SK-N-MC (cell line): ENCODE data around the gene PLA2G4E.

Experiments used
- DNase-seq: peaks from one replicate; pipeline ENCODE4 v3.0.0-alpha.2; 2011; ENCODE audit warnings: low read depth, low spot score
- H3K27ac ChIP-seq: fragments of 200-600 bp; sonication (generic); 2 replicates; pipeline ENCODE4 v1.5.1; 2016; ENCODE audit warnings: mixed run types
- H3K36me3 ChIP-seq: fragments of 200-600 bp; sonication (generic); 2 replicates; pipeline ENCODE4 v1.6.1; 2017; ENCODE audit warnings: antibody characterized with exemption, low read length, mixed read lengths; ENCODE audit not compliant: insufficient read depth
- H3K4me3 ChIP-seq: fragments of 200-600 bp; sonication (generic); 2 replicates; pipeline ENCODE4 v1.5.1; 2016
- H3K9ac ChIP-seq: fragments of 200-600 bp; sonication (generic); 2 replicates; pipeline ENCODE4 v1.8.0; 2017; ENCODE audit warnings: mixed run types, mixed read lengths; ENCODE audit not compliant: insufficient read length
- H3K9me3 ChIP-seq: fragments of 200-600 bp; sonication (generic); 2 replicates; pipeline ENCODE4 v1.6.1; 2017; ENCODE audit warnings: low read depth, mild to moderate bottlenecking, antibody characterized with exemption, low read length, moderate library complexity, mixed read lengths
- EZH2 ChIP-seq: fragments of 200-600 bp; sonication (generic); IDR thresholded peaks from one replicate; pipeline ENCODE4 v1.6.1; 2017; ENCODE audit warnings: antibody characterized with exemption
- FOXP2 ChIP-seq: optimal IDR thresholded peaks from 2 replicates; pipeline ENCODE3; 2011; ENCODE audit warnings: mild to moderate bottlenecking, moderate library complexity; ENCODE audit not compliant: insufficient read depth; ENCODE audit errors: extremely low read length, control extremely low read depth
- POLR2AphosphoS5 ChIP-seq: IDR thresholded peaks from 2 replicates; pipeline ENCODE4 v1.6.1; 2012; ENCODE audit warnings: mild to moderate bottlenecking, low read depth, low read length, borderline replicate concordance

PLA2G4E gene

DNA sequence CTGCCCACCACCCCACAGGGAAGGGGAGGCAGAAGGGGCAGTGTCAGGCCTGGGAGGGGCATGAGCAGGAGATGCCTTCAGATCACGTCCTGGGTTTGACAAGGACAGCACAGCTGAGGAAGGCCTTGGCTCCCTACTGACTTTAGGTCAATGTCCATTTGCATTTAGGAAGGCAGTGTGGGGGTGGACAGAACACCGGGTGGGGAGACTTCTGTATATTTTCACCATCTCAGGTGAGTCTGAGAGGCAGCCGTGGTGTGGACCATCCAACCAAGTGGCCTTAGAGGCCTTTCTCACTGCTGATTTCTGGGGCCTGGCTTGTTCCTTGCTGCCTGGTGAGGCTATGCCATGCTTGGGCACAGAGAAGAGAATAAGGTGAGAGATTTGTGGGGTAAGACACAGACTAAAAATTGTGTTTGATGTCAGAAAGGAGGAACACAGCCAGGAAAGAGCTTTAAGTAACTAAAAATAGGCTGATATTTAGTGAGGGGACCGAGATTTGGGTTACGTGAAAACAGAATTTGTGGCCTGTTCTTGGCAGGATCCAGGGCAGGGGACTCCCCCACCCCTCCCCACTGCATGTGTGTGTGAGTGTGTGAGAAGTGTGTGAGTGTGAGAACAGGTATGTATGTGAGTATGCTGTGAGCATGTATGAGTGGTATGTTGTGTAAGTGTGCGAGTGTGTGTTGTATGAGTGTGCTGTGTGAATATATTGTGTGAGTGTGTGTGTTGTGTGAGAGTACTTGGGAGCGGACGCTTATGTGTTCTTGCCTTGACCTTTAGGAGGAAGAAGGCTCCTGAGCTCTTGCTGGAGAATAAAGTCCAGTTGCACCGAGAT, 11.8 kb upstream of the PLA2G4E start:
- no peak for TF ChIP-seq FOXP2
- TF ChIP-seq EZH2, result no peak
- TF ChIP-seq POLR2AphosphoS5, result no peak
- Histone ChIP-seq H3K4me3 (no peak overlapping the region), H3K27ac (no peak overlapping the region), H3K9ac (no peak overlapping the region), H3K9me3 (no peaks in the 10 kb centered on the region), H3K36me3 (no peaks in the 10 kb centered on the region)
- no peak for DNase-seq

DNA sequence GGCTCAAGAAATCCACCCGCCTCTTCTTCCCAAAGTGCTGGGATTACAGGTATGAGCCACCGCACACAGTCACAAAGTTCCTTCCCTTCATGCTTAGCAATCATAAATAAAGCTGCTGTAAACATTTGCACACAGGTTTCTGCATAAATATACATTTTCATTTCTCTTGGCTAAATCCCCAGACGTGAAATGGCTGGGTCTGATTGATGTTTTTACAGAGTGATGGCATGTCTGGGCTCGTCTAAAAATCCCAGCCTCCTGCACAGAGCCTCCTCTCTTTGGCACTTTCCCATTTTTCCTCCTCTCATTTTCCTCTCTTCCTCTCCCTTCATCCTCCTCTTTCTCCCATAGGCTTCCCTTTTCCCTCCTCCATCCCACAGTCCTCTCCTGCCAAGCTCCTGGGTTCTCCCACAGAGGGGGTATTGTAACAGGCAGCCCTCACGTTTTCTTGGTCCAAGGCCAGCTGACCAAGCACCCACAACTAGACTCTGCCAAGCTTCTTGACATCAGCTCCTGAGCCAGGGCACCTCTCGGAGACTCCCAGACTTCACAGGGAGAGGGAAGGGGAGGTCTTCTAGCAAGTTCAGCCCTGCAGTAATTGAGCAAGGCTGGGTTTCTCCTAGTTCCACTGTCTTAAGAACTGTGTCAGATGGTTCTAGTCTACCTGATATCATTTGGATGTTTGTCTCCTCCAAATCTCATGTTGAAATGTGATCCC, 10.5 kb upstream of the PLA2G4E start:
- Histone ChIP-seq H3K9ac (no peak overlapping the region), H3K4me3 (no peak overlapping the region), H3K27ac (no peak overlapping the region), H3K9me3 (no peaks in the 10 kb centered on the region), H3K36me3 (no peaks in the 10 kb centered on the region)
- DNase-seq, result no peak
- no peak for TF ChIP-seq FOXP2
- TF ChIP-seq POLR2AphosphoS5, result no peak
- no peak for TF ChIP-seq EZH2

DNA sequence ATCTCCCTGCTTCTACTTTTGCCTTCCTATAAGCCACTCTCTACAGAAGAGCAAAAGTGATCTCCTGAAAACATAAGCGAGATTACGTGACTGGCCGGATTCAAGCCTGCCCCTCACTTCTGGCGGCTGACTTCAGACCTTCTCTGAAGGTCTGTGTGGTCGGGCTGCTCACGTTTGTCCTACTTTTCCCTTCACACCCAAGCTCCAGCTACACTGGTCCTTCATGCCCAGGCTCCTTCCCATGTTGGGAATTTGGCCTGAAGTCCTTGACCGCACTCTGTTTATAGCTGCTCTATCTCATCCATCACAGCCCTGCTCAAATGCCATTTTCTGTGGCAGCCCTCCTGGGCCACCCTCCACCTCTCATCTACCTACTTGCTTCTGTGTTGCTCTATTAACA, 6.7 kb upstream of the PLA2G4E start:
- H3K9me3 ChIP-seq, result no peaks in the 10 kb centered on the region
- no peaks in the 10 kb centered on the region for H3K36me3 ChIP-seq
- no peak overlapping the region for H3K9ac ChIP-seq

DNA sequence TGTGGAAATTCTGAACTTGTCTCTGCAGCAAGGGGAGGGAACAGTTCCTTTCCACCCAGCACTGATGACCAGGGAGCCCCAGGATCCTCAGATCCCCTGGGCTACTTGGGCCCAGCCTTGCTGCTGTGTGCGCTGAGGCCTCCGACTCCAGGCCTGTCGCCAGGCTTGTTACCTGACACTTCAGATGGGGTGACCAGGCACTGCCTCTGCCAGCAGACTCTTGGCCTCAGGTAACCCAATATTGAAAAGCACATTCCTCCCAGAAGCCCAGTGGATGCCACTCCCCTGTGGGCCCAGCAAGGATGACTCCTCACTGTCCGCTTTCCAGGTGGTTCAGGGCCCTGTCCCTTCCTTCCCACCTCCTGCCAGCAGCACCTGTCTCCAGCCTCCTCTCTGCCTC, 3.5 kb upstream of the PLA2G4E start:
- H3K9ac ChIP-seq, result no peak overlapping the region

More for the DNA sequence above, 6.7 kb upstream of the PLA2G4E start:
- no peak overlapping the region for H3K4me3 ChIP-seq
- no peak for DNase-seq
- TF ChIP-seq POLR2AphosphoS5 (no peak), FOXP2 (no peak), EZH2 (no peak)
- no peak overlapping the region for H3K27ac ChIP-seq

DNA sequence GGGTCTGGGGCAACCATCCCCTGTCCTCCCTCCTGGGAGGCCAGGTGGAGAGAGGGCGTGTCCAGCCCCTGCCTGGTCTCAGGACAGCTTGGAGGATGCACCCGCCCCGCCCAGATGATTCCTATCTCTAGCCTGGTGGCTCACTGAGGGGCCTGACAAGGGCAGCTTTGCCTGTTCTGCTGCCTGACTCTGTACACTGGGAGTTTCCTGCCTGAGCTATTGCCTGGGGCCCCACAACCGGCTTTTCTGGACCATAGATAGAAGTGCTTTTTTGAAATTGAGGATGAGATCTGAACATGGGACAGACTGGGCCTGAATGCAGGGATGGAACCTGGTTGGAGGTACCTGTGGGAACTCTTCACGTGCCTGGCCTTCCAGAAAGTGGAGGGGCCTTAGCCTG, 751 bp upstream of the PLA2G4E start:
- Histone ChIP-seq H3K36me3 (no peaks in the 10 kb centered on the region), H3K9ac (no peak overlapping the region), H3K9me3 (no peaks in the 10 kb centered on the region), H3K27ac (no peak overlapping the region), H3K4me3 (no peak overlapping the region)
- DNase-seq, result no peak
- TF ChIP-seq FOXP2, result no peak
- no peak for TF ChIP-seq POLR2AphosphoS5
- no peak for TF ChIP-seq EZH2

More for the DNA sequence above, 3.5 kb upstream of the PLA2G4E start:
- no peaks in the 10 kb centered on the region for H3K9me3 ChIP-seq
- no peak for TF ChIP-seq EZH2
- no peak for TF ChIP-seq FOXP2
- DNase-seq, result no peak
- no peak overlapping the region for H3K27ac ChIP-seq
- no peaks in the 10 kb centered on the region for H3K36me3 ChIP-seq
- H3K4me3 ChIP-seq, result no peak overlapping the region

DNA sequence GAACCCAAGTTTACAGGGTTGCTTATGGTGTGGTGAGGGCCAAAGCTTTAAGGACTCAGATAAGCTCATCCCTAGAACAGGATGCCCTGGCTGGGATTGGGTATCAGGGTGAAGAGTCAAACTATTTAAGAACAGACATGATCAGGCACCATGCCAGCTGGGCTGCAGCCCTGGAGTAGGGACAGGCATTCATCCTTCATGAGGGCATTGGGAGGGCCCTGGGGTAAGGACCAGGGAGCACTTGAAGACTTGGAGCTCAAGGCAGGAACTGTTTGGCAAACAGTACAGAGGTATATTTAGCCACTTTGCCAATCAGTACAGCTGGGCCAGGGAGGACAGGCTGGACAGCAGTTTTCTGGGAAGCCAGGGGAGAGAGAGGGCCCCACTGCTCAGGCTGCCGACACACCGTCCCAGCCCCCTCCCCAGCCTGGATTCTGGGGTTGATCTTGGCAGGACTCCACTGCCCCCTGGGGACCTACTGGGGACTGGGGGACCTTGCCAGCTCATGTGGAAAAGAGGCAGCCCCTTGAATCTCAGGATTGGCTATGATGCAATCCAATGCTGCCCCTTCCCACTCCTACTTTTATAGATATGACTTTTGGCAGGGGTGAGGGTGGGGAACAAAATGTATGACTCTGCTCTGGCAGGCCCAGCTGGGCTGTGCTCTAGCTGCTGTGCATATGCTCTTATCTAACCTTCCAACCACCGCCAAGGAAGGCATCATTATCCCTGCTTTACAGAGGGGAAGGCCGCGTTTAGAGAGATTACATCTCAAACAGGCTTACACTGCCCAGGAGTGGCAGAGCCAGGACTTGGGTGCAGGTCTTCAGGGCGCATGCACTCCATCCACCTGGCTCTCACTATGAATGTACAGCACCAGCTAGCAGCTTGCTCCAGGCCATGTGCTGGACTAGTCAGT, 2.3 kb downstream of the PLA2G4E start:
- H3K36me3 ChIP-seq, result no peaks in the 10 kb centered on the region
- H3K9me3 ChIP-seq, result no peaks in the 10 kb centered on the region
- H3K4me3 ChIP-seq, result no peak overlapping the region
- no peak for TF ChIP-seq EZH2
- no peak for TF ChIP-seq FOXP2
- no peak for TF ChIP-seq POLR2AphosphoS5
- DNase-seq, result no peak
- H3K27ac ChIP-seq, result no peak overlapping the region
- no peak overlapping the region for H3K9ac ChIP-seq

DNA sequence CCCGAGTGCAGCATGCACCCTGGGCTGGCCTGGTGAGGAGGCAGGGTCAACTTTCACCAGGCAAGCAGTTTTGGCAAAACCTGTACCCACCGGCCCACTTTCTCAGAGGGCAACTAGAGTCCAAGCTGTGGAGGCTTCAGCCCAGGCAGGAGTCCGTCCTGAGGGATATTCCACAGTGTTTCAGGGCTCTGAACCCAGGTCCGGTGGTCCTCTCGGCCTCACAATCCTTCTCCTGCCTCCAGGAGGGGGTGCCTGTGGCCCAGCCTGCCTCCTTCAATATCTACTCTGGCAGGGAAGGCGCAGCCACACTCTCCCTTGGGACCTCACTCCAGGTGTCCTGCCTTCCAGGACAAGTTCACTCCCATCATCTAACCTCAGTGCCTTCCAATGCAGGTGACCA, 3.9 kb downstream of the PLA2G4E start:
- no peak overlapping the region for H3K27ac ChIP-seq
- H3K36me3 ChIP-seq, result no peaks in the 10 kb centered on the region
- H3K9me3 ChIP-seq, result no peaks in the 10 kb centered on the region
- H3K4me3 ChIP-seq, result no peak overlapping the region
- no peak overlapping the region for H3K9ac ChIP-seq
- TF ChIP-seq FOXP2 (no peak), POLR2AphosphoS5 (no peak), EZH2 (no peak)
- DNase-seq, result no peak

DNA sequence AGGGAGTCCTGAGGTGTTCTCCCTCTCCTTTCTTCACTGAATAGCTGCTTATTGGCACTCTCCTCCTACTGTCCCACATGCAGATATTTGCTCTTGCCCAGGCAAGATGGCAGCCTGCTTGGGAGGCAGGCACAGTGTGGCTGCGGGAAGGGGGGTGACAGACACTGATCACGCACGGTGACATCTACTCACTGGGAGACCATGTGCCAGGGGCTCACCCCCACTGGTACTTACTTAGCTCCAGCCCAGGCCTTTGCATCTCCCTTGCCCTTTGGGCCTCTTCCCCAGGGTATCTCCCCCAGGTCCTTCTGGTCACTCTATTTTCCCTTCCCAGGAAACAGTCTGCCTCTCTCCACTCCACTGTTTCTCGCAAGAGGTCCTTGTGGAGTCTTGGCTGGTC, 6.4 kb downstream of the PLA2G4E start:
- Histone ChIP-seq H3K9me3 (no peaks in the 10 kb centered on the region), H3K36me3 (no peaks in the 10 kb centered on the region), H3K9ac (no peak overlapping the region), H3K4me3 (no peak overlapping the region), H3K27ac (no peak overlapping the region)
- DNase-seq, result no peak
- TF ChIP-seq POLR2AphosphoS5 (no peak), EZH2 (no peak), FOXP2 (no peak)
